AG04450 (cell line): ENCODE data around the gene PPFIBP2. TPM values are rescaled to one million over a fixed set of nuclear protein-coding genes. Genes with fewer than 3 reads are reported as not detected.

Experiments
- CTCF ChIA-PET: fragments of 300-600, 350-600 bp; formaldehyde crosslinking; extraction: SDS; loops from one replicate; lab custom pipeline; 2022; ENCODE audit warnings: antibody characterized with exemption, inconsistent platforms; lab: Charles Lee
- POLR2A ChIA-PET: fragments of 350-600 bp; formaldehyde crosslinking; extraction: SDS; loops from one replicate; lab custom pipeline; 2021; ENCODE audit warnings: antibody characterized with exemption, inconsistent platforms; lab: Yijun Ruan, JAX
- DNase-seq: peaks from one replicate; pipeline ENCODE4 v3.0.0-alpha.2; 2011; ENCODE audit warnings: low read depth, low spot score
- H3K27ac ChIP-seq: one replicate; pipeline ENCODE4 v1.5.1; 2012; ENCODE audit warnings: low read depth, low read length, control low read depth
- H3K27me3 ChIP-seq: one replicate; pipeline ENCODE4 v1.6.0; 2012; ENCODE audit warnings: low read length; ENCODE audit not compliant: control insufficient read depth, insufficient read depth
- H3K4me3 ChIP-seq: 2 replicates; pipeline ENCODE4 v1.5.1; 2011; ENCODE audit warnings: mild to moderate bottlenecking, low read depth, low read length, control low read depth
- H3K9me3 ChIP-seq: 2 replicates; pipeline ENCODE4 v1.5.1; 2012; ENCODE audit warnings: low read length; ENCODE audit not compliant: control insufficient read depth, insufficient read depth
- CTCF ChIP-seq: IDR thresholded peaks from 2 replicates; pipeline ENCODE4 v1.5.1; 2011; ENCODE audit warnings: low read depth, low read length, control low read depth, inconsistent platforms
- polyA plus RNA-seq: library from polyadenylated mRNA; depleted of rRNA; stranded (reverse); fragments of >200 nt; gene quantifications from 2 replicates; pipeline ENCODE4 v1.2.3, GENCODE V29; 2011

The PPFIBP2 gene
- polyA plus RNA-seq, 1 experiment = 4.1 TPM

- DNase-seq = no peak
- ChIA-PET CTCF (interaction anchor here (0.7 to 2.5 kb wide), 15 partner anchors 8 to 759 kb away, joined by 3 to 29 read pairs (median 3); partner anchors contain the start of gene EIF3F), POLR2A (no interaction called here)
- Histone ChIP-seq H3K4me3 (no peak overlapping the region), H3K9me3 (no peaks in the 10 kb centered on the region), H3K27ac (no peak overlapping the region), H3K27me3 (peaks cover 22% of the 10 kb centered on the region)
- TF ChIP-seq CTCF = no peak
Measured at GRCh38 chr11:7687386-7687785, 173.6 kb downstream of the PPFIBP2 start.

- Histone ChIP-seq H3K27me3 (peaks cover 26% of the 10 kb centered on the region), H3K9me3 (no peaks in the 10 kb centered on the region), H3K27ac (no peak overlapping the region), H3K4me3 (no peak overlapping the region)
- CTCF ChIA-PET = interaction anchor here (0.9 to 4.7 kb wide), 10 partner anchors 9 to 591 kb away, joined by 3 to 29 read pairs (median 4); partner anchors contain the start of gene EIF3F
- POLR2A ChIA-PET = no interaction called here
- TF ChIP-seq CTCF = peak; percentile 87
- no peak for DNase-seq
Measured at GRCh38 chr11:7688238-7688826, 174.5 kb downstream of the PPFIBP2 start.

- CTCF ChIA-PET = interaction anchor here (1.8 to 4.7 kb wide), 3 partner anchors 12 to 592 kb away, joined by 4 to 53 read pairs (median 21); no protein-coding TSS in a partner anchor
- DNase-seq = no peak
- no peak overlapping the region for H3K27ac ChIP-seq
- no peak overlapping the region for H3K4me3 ChIP-seq
- no peaks in the 10 kb centered on the region for H3K9me3 ChIP-seq
- TF ChIP-seq CTCF = no peak
- POLR2A ChIA-PET = no interaction called here
- peaks cover 31% of the 10 kb centered on the region for H3K27me3 ChIP-seq
Measured at GRCh38 chr11:7689239-7689638, 175.4 kb downstream of the PPFIBP2 start.

- TF ChIP-seq CTCF = no peak
- Histone ChIP-seq H3K27me3 (peaks cover 28% of the 10 kb centered on the region), H3K4me3 (no peak overlapping the region), H3K27ac (no peak overlapping the region), H3K9me3 (no peaks in the 10 kb centered on the region)
- CTCF ChIA-PET = interaction anchor here (0.7 to 4.7 kb wide), 9 partner anchors 9 to 594 kb away, joined by 3 to 53 read pairs (median 4); no protein-coding TSS in a partner anchor
- POLR2A ChIA-PET = no interaction called here
- DNase-seq = no peak
Measured at GRCh38 chr11:7690648-7691047, 176.8 kb downstream of the PPFIBP2 start.

- TF ChIP-seq CTCF = no peak
- CTCF ChIA-PET = interaction anchor here (0.9 to 4.7 kb wide), 7 partner anchors 10 to 936 kb away, joined by 3 to 53 read pairs (median 4); no protein-coding TSS in a partner anchor
Measured at GRCh38 chr11:7691759-7692350, 178.1 kb downstream of the PPFIBP2 start.

More at GRCh38 chr11:7691759-7692350, 178.1 kb downstream of the PPFIBP2 start:
- Histone ChIP-seq H3K27ac (no peak overlapping the region), H3K4me3 (no peak overlapping the region), H3K9me3 (no peaks in the 10 kb centered on the region), H3K27me3 (peaks cover 28% of the 10 kb centered on the region)
- no peak for DNase-seq
- POLR2A ChIA-PET = interaction anchor here (0.5 kb wide), 1 partner anchor 427 kb away, joined by 4 read pairs; no protein-coding TSS in a partner anchor
